ENCODE measurements around the gene HS6ST2.

Gene HS6ST2

GRCh38 chrX:132968296-132968949 is 10.0 kb upstream of the HS6ST2 start:
- DNase-seq, result no peak
- no peaks in the 10 kb centered on the region for H4K20me1 ChIP-seq (ENCODE audit: insufficient read depth, low read length)
- H3K9me2 ChIP-seq (replicated peaks; ENCODE audit: insufficient read depth, low read length), result no peaks in the 10 kb centered on the region
- H3K4me1 ChIP-seq (ENCODE audit: low read length), result no peaks in the 10 kb centered on the region
- no peaks in the 10 kb centered on the region for H3K9me3 ChIP-seq (replicated peaks; ENCODE audit: insufficient read depth, low read length)
- H2AFZ ChIP-seq (ENCODE audit: low read length), result no peak overlapping the region
- no peak overlapping the region for H3K9ac ChIP-seq (ENCODE audit: low read length)
- H3F3A ChIP-seq (ENCODE audit: insufficient read depth, low read length), result no peaks in the 10 kb centered on the region
- H3K27me3 ChIP-seq (replicated peaks; ENCODE audit: insufficient read depth, low read length), result no peaks in the 10 kb centered on the region
- H3K79me2 ChIP-seq (ENCODE audit: low read length), result no peaks in the 10 kb centered on the region
- no peaks in the 10 kb centered on the region for H3K36me3 ChIP-seq (replicated peaks; ENCODE audit: insufficient read depth, low read length)
- TF ChIP-seq CTCF (IDR thresholded peaks at IDR 0.05; ENCODE audit: low read length) (no peak), EZH2phosphoT487 (IDR thresholded peaks at IDR 0.05; ENCODE audit: low read length) (no peak), EZH2 (optimal IDR thresholded peaks at IDR 0.05; ENCODE audit: low read depth, low read length) (no peak)
- H3K4me3 ChIP-seq (ENCODE audit: low read length), result no peak overlapping the region
- no peak overlapping the region for H3K4me2 ChIP-seq (ENCODE audit: low read depth, low read length)
- H3K27ac ChIP-seq (ENCODE audit: low read length), result no peak overlapping the region

GRCh38 chrX:132967049-132967448 is 8.6 kb upstream of the HS6ST2 start:
- no peaks in the 10 kb centered on the region for H3K4me1 ChIP-seq (ENCODE audit: low read length)
- H4K20me1 ChIP-seq (ENCODE audit: insufficient read depth, low read length), result no peaks in the 10 kb centered on the region
- no peaks in the 10 kb centered on the region for H3K27me3 ChIP-seq (replicated peaks; ENCODE audit: insufficient read depth, low read length)
- no peak overlapping the region for H2AFZ ChIP-seq (ENCODE audit: low read length)
- H3K4me2 ChIP-seq (ENCODE audit: low read depth, low read length), result no peak overlapping the region
- H3F3A ChIP-seq (ENCODE audit: insufficient read depth, low read length), result no peaks in the 10 kb centered on the region
- H3K4me3 ChIP-seq (ENCODE audit: low read length), result no peak overlapping the region
- no peak overlapping the region for H3K9ac ChIP-seq (ENCODE audit: low read length)
- H3K9me2 ChIP-seq (replicated peaks; ENCODE audit: insufficient read depth, low read length), result no peaks in the 10 kb centered on the region
- H3K36me3 ChIP-seq (replicated peaks; ENCODE audit: insufficient read depth, low read length), result no peaks in the 10 kb centered on the region
- no peaks in the 10 kb centered on the region for H3K9me3 ChIP-seq (replicated peaks; ENCODE audit: insufficient read depth, low read length)
- TF ChIP-seq EZH2phosphoT487 (IDR thresholded peaks at IDR 0.05; ENCODE audit: low read length), result no peak
- TF ChIP-seq EZH2 (optimal IDR thresholded peaks at IDR 0.05; ENCODE audit: low read depth, low read length), result no peak
- no peak for TF ChIP-seq CTCF (IDR thresholded peaks at IDR 0.05; ENCODE audit: low read length)
- no peak for DNase-seq
- no peaks in the 10 kb centered on the region for H3K79me2 ChIP-seq (ENCODE audit: low read length)
- H3K27ac ChIP-seq (ENCODE audit: low read length), result no peak overlapping the region

GRCh38 chrX:132965461-132965860 is 7.0 kb upstream of the HS6ST2 start:
- no peaks in the 10 kb centered on the region for H3K27me3 ChIP-seq (replicated peaks; ENCODE audit: insufficient read depth, low read length)

More at GRCh38 chrX:132965461-132965860, 7.0 kb upstream of the HS6ST2 start:
- Histone ChIP-seq H3K4me3 (ENCODE audit: low read length) (no peak overlapping the region), H3K27ac (ENCODE audit: low read length) (no peak overlapping the region), H2AFZ (ENCODE audit: low read length) (no peak overlapping the region), H3F3A (ENCODE audit: insufficient read depth, low read length) (no peaks in the 10 kb centered on the region), H3K9me3 (replicated peaks; ENCODE audit: insufficient read depth, low read length) (no peaks in the 10 kb centered on the region), H3K9me2 (replicated peaks; ENCODE audit: insufficient read depth, low read length) (no peaks in the 10 kb centered on the region), H3K4me2 (ENCODE audit: low read depth, low read length) (no peak overlapping the region), H3K36me3 (replicated peaks; ENCODE audit: insufficient read depth, low read length) (no peaks in the 10 kb centered on the region), H4K20me1 (ENCODE audit: insufficient read depth, low read length) (no peaks in the 10 kb centered on the region), H3K79me2 (ENCODE audit: low read length) (no peaks in the 10 kb centered on the region), H3K9ac (ENCODE audit: low read length) (no peak overlapping the region), H3K4me1 (ENCODE audit: low read length) (no peaks in the 10 kb centered on the region)
- DNase-seq, result no peak
- no peak for TF ChIP-seq CTCF (IDR thresholded peaks at IDR 0.05; ENCODE audit: low read length)
- no peak for TF ChIP-seq EZH2 (optimal IDR thresholded peaks at IDR 0.05; ENCODE audit: low read depth, low read length)
- TF ChIP-seq EZH2phosphoT487 (IDR thresholded peaks at IDR 0.05; ENCODE audit: low read length), result no peak

Measured in MM.1S (cell line).